HCT116 (cell line): ENCODE data around the gene C1orf52. TPM values are rescaled to one million over a fixed set of nuclear protein-coding genes. Genes with fewer than 3 reads are reported as not detected.

ENCODE experiments used
- ATF3 ChIP-seq: IDR thresholded peaks from 2 replicates; pipeline ENCODE4 v1.6.1; 2012
- CBX3 ChIP-seq: IDR thresholded peaks from 2 replicates; pipeline ENCODE4 v1.6.1; 2012; ENCODE audit warnings: low read depth
- EGR1 ChIP-seq: IDR thresholded peaks from 2 replicates; pipeline ENCODE4 v1.6.1; 2012; ENCODE audit warnings: low read depth
- EZH2 ChIP-seq: fragments of 200-600 bp; sonication (generic); IDR thresholded peaks from 2 replicates; pipeline ENCODE4 v1.6.1; 2017; ENCODE audit warnings: antibody characterized with exemption, mixed run types
- EZH2phosphoT487 ChIP-seq: fragments of 200-600 bp; IDR thresholded peaks from 2 replicates; pipeline ENCODE4 v1.6.1; 2018; ENCODE audit warnings: antibody characterized with exemption, borderline replicate concordance
- JUND ChIP-seq: IDR thresholded peaks from 2 replicates; pipeline ENCODE4 v1.6.1; 2012
- MAX ChIP-seq: IDR thresholded peaks from 2 replicates; pipeline ENCODE4 v1.6.1; 2012
- POLR2A ChIP-seq: IDR thresholded peaks from 2 replicates; pipeline ENCODE4 v1.7.0; 2011; ENCODE audit warnings: borderline replicate concordance; ENCODE audit not compliant: insufficient read depth, insufficient read length; ENCODE audit errors: extremely low read depth
- POLR2AphosphoS5 ChIP-seq: IDR thresholded peaks from 2 replicates; pipeline ENCODE4 v1.6.1; 2011; ENCODE audit warnings: mild to moderate bottlenecking, low read depth, low read length, moderate library complexity
- REST ChIP-seq: IDR thresholded peaks from 2 replicates; pipeline ENCODE4 v1.6.1; 2012; ENCODE audit warnings: low read depth
- SIN3A ChIP-seq: IDR thresholded peaks from 2 replicates; pipeline ENCODE4 v1.6.1; 2012; ENCODE audit warnings: low read depth
- SRF ChIP-seq: IDR thresholded peaks from 2 replicates; pipeline ENCODE4 v1.6.1; 2012; ENCODE audit warnings: low read depth
- TCF7L2 ChIP-seq: IDR thresholded peaks from 2 replicates; pipeline ENCODE4 v1.7.0; 2011; ENCODE audit warnings: borderline replicate concordance, inconsistent platforms; ENCODE audit not compliant: insufficient read depth, insufficient read length; ENCODE audit errors: extremely low read depth
- ZFX ChIP-seq: fragments of 450-650 bp; IDR thresholded peaks from 2 replicates; pipeline ENCODE4 v1.6.1; 2017
- total RNA-seq: library from RNA; stranded (reverse); gene quantifications from one replicate; pipeline ENCODE4 v1.2.1, GENCODE V29; 2021; ENCODE audit not compliant: unreplicated experiment

Gene C1orf52
- total RNA-seq, 1 experiment from 2014 or later, result 23.3 TPM

GRCh38 chr1:85289207-85289847, 29.9 kb upstream of the C1orf52 start (continued):
- TF ChIP-seq SRF (peak; percentile 84), POLR2AphosphoS5 (peak; percentile 59; the same call in 1 of the 2 replicates), MAX (peak; percentile 75), ATF3 (no peak; the same call in 1 of the 2 replicates), ZFX (no peak), JUND (peak; percentile 99), CBX3 (peak; percentile 98), SIN3A (peak; percentile 90), EZH2 (no peak), REST (no peak), POLR2A (no peak), TCF7L2 (no peak), EZH2phosphoT487 (no peak), EGR1 (no peak)
- TF ChIP-seq, all 23 proteins: peak for 12
